GM19468 (cell line): ENCODE data around the gene FTCDNL1.

Source experiments
- ATAC-seq: cut with Tn5 transposase; IDR thresholded peaks from one replicate; pipeline ENCODE4 v1.9.1; 2021; ENCODE audit warnings: mild to moderate bottlenecking, moderate library complexity, moderate number of reproducible peaks; ENCODE audit not compliant: unreplicated experiment; ENCODE audit errors: extremely low read depth

FTCDNL1 gene

DNA sequence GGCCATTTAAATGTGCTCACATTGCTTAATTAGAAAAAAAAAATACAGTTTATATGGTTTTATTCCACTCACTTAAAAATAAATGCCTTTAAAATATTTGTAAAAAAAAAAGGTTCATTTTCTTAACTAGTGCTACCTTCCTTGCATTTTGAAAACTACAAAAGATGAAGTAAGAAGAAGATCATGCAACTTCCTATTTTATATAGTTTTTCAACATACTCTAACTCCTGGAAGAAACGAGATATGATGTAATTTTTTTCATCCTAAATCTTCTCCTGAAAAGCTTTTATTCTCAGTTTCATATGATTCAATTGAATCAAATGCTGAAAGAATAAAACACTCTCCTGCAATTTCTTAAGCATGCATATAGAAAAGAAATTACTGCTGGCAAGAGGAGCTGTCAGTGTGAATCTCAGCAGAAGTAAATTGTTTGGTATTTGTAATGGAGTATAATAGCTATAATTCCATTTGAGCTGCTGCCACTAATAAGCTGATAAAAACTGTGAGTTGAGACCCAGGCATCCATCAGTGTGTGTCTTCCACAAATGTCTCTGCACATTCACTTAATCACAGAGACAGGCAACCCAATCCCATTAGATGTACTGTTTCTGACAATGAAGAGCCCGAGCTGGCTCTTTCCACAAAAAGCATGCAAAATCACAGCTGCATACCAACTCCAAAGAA lies 3.7 kb downstream of the FTCDNL1 start:
- ATAC-seq, result no peak

DNA sequence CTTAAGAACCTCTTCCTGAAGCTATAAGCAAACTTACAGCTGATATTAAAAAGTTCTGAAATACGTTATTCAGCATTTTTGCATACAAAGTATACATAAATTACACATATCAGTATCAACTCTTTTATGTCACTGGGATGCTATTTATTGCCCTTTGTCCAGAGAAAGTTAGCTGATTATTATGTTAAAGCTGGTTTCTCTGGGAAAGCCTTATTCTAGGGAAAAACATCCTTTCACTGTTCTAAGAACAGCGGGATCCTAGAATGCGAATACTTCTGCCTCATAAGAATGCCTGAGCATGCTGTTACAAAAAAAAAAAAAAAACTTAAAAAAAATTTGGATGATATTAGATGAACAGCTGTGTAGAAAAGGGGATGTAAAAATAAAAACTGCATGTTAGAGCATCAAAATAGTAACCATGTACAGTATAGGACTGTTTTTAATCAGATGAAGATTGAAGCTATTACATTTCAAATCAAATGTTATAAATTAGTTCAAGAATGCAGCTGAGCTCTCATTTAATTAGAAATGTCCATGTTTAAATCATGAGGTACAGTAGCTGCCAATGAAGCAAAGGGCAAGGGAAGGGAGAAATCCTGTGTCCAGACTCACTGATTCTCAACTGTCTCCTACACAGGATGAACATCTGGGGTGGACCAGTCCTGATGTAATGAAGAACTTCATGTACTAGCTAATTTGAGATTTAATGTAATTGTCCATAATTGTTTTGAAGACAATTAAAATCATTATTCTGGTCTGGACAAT lies 8.2 kb downstream of the FTCDNL1 start:
- ATAC-seq, result no peak

DNA sequence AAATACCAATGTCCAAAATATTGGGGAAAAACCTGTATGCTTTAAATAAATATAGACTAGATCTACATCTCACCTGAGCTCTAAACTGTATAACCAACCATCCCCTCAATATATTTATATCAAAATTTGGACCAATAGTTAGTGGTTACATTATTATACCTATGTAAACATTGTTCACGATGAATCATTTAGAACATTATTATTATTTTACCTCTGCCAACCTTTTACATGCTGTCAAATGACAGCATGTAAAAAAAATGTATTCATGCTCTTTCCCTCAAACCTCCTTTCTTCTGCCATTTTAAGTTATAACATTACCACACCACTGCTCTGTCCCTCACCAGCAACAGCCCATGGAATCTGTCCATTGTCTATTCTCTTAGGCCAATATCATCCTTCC lies 9.6 kb downstream of the FTCDNL1 start:
- ATAC-seq, result no peak

DNA sequence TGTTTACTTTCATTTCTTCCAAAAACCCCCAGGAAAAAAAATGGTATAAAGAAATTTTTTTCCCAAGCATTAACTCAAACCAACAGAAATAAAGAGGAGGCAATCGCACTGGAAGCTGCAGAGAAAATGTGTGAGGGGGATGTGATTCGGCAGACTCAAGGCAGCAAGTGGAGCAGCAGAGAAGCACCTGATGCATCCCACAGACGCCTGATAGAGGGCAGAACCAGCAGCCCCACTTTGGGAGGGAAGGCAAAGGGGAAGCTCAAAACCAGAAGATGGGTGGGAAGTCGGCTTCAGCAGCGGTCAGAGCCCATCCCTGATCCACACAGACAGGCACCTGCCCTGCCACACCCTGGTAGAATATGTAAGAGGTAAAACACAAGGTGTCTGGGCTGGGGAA lies 12.6 kb downstream of the FTCDNL1 start:
- ATAC-seq, result no peak

DNA sequence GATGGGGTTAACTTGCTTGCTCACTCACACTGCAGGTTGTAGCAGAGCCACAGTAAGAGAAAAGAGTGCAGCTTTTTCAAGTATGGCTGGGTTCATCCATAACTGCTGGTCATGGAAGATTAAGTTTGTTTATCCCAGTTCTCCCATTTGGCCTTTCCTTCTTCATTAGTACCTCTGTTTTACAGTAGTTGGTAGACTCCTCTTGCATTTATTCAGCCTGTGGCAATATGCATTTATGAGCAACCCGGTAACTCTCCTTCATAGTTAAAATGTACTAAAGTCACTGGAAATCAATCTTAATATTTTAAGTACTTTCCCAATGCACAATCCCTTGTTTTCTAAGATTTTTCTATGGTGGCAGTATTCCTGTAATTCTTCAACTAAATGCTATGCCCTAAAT lies 14.0 kb downstream of the FTCDNL1 start:
- ATAC-seq, result no peak

DNA sequence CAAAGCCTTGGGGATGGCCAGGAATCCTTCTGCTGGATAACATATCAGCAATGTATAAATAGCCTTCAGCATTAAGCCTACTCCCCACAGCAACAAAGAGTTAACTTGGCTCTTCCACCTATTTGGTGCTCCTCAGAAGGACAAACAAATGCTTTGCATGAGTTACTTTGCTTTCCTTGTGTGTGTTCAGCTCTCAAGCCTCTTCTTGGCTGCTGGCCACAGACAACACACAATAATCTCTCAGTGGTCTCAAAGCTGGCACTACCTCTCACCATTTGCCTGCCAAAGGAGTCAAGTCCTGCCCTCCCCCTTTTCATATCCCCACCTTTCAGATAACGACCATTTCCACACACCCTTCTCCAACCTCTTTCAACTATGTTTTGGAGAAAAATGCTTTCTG lies 17.5 kb downstream of the FTCDNL1 start:
- no peak for ATAC-seq

DNA sequence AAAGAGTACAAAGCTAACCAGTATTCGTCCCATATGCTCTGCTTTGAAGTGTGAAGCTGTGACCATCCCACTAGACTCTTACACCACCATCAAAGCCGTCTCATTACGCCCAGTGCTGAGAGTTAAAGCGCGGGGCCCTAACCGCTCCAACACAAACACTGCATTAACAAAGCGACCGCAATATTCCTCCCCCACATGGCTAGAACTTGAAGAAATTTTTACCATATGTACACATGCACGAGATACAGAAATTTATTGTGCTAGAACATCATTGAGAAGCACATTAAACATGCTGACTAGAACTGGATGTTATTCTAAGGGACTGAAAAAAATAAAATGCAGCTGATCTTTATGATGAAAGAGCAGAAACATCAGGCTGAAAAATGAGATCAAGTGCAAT lies 20.5 kb downstream of the FTCDNL1 start:
- ATAC-seq, result no peak

DNA sequence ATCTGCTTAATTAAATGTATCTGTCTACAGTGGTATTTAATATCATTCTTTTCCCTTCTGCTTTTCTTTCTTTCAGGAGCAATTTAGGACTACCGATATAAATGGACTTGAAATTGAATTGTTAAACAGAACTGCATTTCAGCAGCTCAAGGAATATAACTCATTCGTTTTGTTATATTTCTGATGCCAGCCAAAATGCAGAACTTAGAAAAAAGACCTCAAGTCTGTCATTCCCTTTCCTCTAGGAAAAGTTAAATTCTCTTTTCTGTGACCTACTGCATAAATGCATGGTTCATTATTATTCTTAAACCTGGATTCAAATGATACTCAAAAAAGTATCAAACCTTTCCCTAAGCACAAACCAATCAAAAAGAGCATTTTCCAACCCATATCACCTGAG lies 21.4 kb downstream of the FTCDNL1 start:
- no peak for ATAC-seq

DNA sequence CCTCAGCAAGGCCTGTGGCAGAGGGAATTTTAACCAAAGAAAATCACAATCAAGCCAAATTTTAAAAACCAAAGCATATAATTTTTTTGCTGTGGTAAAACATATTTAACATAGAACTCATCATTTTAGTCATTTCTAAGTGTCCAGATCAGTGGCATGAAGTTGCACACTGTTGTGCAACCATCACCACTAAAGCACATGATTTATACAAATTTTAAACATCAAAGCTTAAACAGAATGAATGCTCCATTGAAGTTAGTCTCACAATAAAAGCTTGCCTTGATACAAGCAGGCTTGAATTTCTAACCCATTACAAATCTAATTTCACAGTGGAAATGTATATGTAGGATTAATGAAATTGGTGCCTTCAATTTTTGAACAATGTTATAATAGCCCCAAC lies 31.2 kb downstream of the FTCDNL1 start:
- no peak for ATAC-seq

DNA sequence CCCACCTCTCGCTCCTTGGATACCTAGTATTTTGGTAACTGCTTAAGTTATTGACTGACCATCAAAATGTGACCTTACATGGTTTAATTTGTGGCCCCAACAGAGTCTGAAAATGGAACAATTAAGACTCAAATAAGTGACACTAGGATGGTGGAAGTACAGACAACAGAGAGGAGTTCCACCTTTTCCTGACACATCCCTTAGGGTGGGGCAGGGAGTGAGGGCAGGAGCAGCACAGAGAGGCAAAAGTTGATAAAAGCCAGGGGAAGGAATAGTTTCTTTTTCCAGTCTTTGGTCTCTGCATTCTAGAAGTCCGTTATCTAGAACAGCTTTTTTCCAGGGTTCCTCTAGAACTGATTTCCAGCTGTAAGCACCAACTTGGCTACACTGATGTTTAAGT lies 32.2 kb downstream of the FTCDNL1 start:
- no peak for ATAC-seq

DNA sequence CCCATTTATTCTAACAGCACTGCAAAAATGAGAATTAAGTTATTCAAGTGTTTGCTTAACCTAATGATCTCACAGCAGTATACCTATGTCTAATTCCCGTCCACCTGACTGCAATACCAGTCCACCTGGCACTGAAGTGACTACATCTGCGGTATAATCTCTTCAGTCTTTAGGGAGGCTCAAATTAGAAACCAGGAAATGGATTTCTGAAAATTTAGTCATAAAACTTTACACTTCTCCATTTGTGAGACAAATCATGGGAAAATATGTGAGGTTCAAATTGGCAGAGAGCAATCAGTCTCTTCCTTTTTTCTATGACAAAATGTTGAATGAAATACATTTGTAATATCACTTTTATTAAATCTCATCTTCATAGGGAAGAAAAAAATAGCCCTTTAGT lies 33.0 kb downstream of the FTCDNL1 start:
- no peak for ATAC-seq

DNA sequence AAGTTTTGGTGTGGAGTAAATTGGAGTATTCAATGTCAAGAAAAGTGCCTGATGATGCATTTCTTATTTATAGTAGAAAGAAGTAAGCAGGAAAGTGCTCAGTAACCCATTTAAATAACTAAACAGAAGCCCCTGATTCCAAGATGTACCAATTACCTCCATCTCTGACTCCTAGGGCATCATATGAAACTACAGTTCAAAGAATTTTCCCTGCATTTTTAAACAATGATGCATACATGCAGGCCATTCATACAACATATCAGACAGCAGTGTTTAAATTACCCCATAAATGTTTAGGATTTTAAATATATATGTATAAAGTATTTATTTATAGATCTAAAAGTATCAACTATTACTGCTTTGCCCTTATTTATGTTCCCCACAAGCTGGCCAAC lies 36.2 kb downstream of the FTCDNL1 start:
- ATAC-seq, result no peak

DNA sequence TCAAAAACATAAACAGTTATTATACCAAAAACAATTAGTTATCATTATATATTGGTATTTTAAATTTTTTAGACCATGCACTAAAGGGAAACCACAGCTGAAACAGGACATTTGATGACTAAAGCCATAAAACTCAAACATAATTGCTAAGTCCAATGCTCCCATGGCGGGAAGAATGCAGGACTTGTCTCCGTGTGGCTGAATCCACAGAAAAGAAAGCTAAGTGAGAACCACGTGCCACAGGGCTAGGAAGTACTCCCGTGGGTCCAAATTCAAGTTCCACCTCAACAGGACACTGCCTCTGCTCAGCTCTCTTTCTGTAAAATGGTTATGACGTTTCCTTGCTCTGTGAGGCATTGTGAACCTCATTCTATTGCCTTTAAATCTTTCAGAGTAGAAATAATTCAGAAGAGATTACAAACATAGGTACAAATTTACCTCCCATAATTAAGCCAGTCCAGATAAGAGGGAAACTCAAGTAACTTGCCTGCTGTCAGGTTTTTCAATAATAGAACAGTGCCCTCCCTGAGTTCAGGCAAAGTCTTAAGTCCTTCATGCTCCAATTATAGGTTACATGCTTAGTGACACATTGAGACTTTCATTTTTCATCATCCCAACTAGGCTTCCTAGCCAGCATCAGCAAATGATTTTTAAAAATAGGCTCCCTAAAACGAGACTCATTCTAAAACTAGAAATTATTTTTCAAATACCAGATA lies 36.7 kb downstream of the FTCDNL1 start:
- ATAC-seq, result no peak

DNA sequence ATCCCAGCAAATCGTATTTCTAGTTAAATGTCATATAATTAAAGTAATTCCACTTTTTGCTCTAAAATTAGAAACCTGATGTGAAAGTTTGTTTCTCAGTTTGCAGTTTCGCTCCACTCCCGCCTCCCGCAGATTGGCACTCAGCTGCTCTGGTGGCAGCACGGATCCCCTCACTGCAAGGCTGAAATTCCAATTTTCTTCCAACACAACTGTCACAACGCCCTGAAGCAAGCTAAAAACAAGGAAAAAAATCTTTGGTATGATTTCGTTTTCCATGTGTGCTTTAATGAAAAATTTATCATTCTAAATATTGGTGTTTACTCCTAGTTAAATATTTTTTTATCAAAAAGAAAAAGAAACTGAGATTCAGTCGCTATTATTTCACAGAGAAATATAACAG lies 38.5 kb downstream of the FTCDNL1 start:
- no peak for ATAC-seq

DNA sequence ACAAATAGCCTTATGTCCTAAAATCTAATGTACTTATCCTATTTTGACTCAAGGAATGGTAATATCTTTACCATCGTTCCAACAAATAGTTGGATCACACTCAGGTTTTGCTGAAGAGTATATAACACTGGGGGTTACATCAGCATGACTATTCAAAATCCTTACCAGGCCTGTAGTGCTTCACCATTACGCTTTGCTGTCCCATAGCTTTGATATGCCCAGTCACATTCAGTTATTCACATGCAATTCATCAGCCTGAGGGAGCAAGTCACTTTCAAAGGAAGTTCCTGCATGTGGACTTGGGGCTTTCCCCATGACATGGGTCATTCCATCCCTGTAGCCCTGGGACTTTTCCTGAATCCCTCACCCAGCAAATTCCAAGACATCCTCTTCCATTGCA lies 39.6 kb downstream of the FTCDNL1 start:
- ATAC-seq, result no peak

DNA sequence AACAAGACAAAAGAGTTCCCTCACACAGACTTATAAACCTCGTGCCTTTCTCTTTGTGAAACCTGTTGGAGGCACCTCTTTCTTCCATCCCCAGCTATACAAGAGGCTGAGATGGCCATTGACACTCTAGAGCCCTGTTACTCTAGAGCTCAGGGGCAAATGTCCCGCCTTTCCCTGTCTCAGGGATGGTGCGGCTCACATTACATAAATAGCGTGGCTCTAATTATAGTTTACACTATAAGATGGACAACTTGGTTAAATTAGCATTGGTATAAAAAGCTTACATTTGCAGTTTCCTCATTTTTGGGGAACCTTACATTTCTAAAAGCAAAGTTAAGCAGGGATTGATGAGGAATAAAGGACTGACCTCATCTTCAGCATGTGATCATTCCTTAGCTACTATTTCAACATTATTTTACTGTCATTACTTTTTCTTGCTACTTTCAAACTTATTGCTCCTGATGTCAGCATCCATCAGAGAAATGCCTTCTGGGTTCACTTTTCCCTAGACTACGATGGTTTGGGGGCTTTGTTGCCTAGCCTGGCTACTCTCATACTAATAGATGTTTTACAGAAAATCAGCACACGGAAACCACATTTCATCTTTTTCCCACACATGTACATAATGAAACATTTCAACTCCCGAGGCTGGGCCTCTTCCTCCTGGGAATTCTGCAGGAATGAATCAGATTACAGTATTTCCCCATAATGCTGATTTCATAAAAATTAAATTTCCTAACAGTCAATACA lies 40.4 kb downstream of the FTCDNL1 start:
- no peak for ATAC-seq

DNA sequence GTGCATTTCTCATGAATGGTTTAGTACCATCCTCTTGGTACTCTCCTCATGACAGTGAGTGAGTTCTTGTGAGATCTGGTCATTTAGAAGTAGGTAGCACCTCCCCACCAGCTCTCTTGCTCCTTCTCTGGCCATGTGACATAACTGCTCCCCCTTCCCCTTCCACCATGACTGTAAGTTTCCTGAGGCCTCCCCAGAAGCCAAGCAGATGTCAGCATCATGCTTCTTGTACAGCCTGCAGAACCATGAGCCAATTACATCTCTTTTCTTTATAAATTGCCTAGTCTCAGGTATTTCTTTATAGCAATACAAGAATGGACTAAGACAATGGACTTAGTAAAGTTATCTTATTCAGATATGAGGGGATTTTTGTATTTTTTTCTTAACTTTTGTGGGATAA lies 43.0 kb downstream of the FTCDNL1 start:
- no peak for ATAC-seq

DNA sequence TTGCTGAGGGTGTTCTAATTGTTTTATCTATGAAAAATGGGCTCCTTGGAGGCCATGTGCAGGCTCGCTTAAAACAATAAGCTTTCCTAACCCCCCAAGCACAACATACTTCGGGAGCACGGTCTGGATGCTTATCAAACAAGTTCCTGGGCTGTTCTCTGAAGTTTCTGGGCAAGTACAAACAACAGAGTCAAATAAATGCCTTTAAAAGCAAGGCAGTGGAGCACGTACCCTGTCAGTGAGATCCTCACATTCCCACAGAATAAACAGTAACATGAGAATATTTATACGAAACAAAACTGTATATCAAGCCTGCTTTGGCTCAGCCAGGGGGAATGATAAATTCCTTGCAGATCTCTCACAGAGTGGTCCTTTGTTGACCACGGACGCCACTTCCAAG lies 44.8 kb downstream of the FTCDNL1 start:
- ATAC-seq, result no peak

DNA sequence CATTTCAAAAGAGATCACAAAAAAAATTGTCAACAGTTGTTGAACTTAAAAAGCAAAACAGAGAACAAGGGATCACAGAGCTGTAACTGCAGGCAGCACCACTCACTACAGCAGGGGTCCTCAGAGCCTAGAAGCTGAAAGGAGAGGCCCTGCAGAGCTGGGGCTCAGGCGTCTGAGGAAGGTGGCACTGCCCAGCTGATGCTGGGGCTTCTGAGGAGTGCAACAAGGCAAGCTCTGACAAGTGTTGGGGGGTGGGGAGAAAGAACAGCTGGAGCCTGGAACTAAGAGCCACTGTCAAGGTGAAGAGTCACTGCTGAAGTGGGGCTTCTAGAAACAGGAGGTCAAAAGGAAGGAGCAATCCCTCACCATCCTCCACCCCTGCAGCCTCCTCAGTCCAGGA lies 46.2 kb downstream of the FTCDNL1 start:
- ATAC-seq, result no peak

DNA sequence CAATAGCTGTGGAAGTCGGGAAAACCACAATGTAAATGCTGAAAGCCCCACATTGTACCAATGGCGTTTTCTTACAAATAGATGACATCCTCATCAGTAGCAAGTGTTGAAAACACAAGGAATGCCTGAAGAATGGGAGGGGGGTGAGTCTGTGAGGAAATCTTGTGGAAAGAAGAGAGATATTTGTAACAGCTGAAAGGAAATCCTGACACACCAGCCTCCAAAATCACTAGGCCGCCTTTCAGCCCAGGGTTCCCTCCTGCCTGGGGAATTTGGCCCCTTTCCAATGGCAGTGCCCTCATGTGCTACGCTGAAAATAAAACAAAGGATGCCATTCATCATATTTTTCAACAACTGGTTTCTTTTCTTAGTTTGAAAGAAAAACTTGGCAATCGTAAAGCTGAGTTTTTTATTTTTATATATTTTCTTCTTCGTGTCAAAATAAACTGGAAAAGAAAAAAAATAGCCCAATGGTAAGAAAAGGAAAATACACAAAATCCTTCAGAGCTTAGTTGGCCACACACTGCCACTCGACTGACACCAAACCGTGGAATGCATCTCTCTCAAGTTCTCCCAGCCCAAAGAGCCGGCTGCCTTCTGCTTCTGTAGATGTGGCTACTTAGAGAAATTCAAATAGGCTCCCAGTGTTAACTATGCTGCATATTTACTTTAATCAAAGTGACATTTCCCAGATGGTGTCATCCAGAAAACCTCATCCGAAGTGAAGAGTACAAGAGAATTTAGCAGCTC lies 52.0 kb downstream of the FTCDNL1 start:
- no peak for ATAC-seq
